OCI-LY7 (cell line): ENCODE results near the gene DGCR8. TPM values are rescaled to one million over a fixed set of nuclear protein-coding genes. Genes with fewer than 3 reads are reported as not detected.

Source experiments
- BruUV-seq: library from RNA; stranded (reverse); fragments of 400-500 nt; replicated peaks from 2 replicates; lab custom pipeline; 2021; lab: Mats Ljungman, UMichigan
- CTCF ChIA-PET: fragments of 300-600 bp; sonication (Branson Sonifier 250); formaldehyde crosslinking; loops from one replicate; lab custom pipeline; 2022; ENCODE audit warnings: antibody characterized with exemption; ENCODE audit not compliant: unreplicated experiment; lab: Charles Lee
- POLR2A ChIA-PET: fragments of 300-600 bp; sonication (Branson Sonifier 250); formaldehyde crosslinking; loops from one replicate; lab custom pipeline; 2022; ENCODE audit warnings: antibody characterized with exemption; lab: Charles Lee
- DNase-seq: peaks from one replicate; pipeline ENCODE4 v3.0.0-alpha.2; 2015; ENCODE audit warnings: low spot score
- H2AFZ ChIP-seq: fragments of 200-600 bp; sonication (generic), shearing (Covaris generic); 2 replicates; pipeline ENCODE4 v1.6.1; 2014; ENCODE audit warnings: mild to moderate bottlenecking, antibody characterized with exemption, low read length, moderate library complexity
- H3K27ac ChIP-seq: fragments of 200-600 bp; sonication (generic); 2 replicates; pipeline ENCODE4 v1.5.1; 2014; ENCODE audit warnings: mixed run types, low read depth, mild to moderate bottlenecking, moderate library complexity, low read length, inconsistent platforms; ENCODE audit not compliant: poor library complexity, severe bottlenecking
- H3K36me3 ChIP-seq: fragments of 200-600 bp; sonication (generic); 2 replicates; pipeline ENCODE4 v1.6.1; 2014; ENCODE audit warnings: mild to moderate bottlenecking, antibody characterized with exemption, low read length, moderate library complexity, mixed read lengths; ENCODE audit not compliant: insufficient read depth
- H3K4me1 ChIP-seq: fragments of 200-600 bp; sonication (generic); 2 replicates; pipeline ENCODE4 v1.5.1; 2014; ENCODE audit warnings: mild to moderate bottlenecking, low read length; ENCODE audit not compliant: insufficient read depth, poor library complexity, severe bottlenecking
- H3K4me2 ChIP-seq: fragments of 200-600 bp; sonication (generic); 2 replicates; pipeline ENCODE4 v1.6.1; 2014; ENCODE audit warnings: mild to moderate bottlenecking, low read length
- H3K4me3 ChIP-seq: fragments of 200-600 bp; sonication (generic); 2 replicates; pipeline ENCODE4 v1.5.1; 2014; ENCODE audit warnings: mild to moderate bottlenecking, low read depth, low read length; ENCODE audit not compliant: poor library complexity, severe bottlenecking
- H3K79me2 ChIP-seq: fragments of 200-600 bp; sonication (generic); 2 replicates; pipeline ENCODE4 v1.6.1; 2016; ENCODE audit warnings: low read depth, mild to moderate bottlenecking, low read length, moderate library complexity, mixed read lengths; ENCODE audit not compliant: insufficient read depth
- H3K9me2 ChIP-seq: fragments of 200-600 bp; sonication (generic); 2 replicates; pipeline ENCODE4 v1.6.1; 2016; ENCODE audit warnings: mild to moderate bottlenecking, low read length, mixed read lengths; ENCODE audit not compliant: insufficient read depth
- H3K9me3 ChIP-seq: fragments of 200-600 bp; sonication (generic); 2 replicates; pipeline ENCODE4 v1.6.1; 2014; ENCODE audit warnings: mild to moderate bottlenecking, mixed run types, low read length, mixed read lengths
- H4K20me1 ChIP-seq: fragments of 200-600 bp; sonication (generic); 2 replicates; pipeline ENCODE4 v1.6.1; 2014; ENCODE audit warnings: mild to moderate bottlenecking, antibody characterized with exemption, low read length, moderate library complexity, mixed read lengths; ENCODE audit not compliant: insufficient read depth
- EZH2phosphoT487 ChIP-seq: fragments of 200-600 bp; sonication (generic); IDR thresholded peaks from 2 replicates; pipeline ENCODE4 v1.6.1; 2018; ENCODE audit warnings: low read depth, borderline replicate concordance, mild to moderate bottlenecking, mixed run types, antibody characterized with exemption, low read length, moderate library complexity, mixed read lengths
- intact Hi-C: fragments of 100-400 bp; cut with micrococcal nuclease; formaldehyde crosslinking; loops from one replicate; pipeline ENCODE4 v1.10.0; 2022; ENCODE audit not compliant: unreplicated experiment
- total RNA-seq, 2 experiments: library from RNA; depleted of rRNA in 1 of 2; stranded (reverse); fragments of >200 nt in 1 of 2; shearing (Covaris generic) in 1 of 2; gene quantifications; 2 replicates each; pipeline ENCODE4 v1.2.3, GENCODE V29; 2014 to 2022
- TF ChIP-seq, protein P1 (sequence below): fragments of 200-600 bp; sonication (generic); conservative IDR thresholded peaks from 2 replicates; pipeline ENCODE4 v1.5.1; 2014; ENCODE audit warnings: mild to moderate bottlenecking, antibody characterized with exemption, low read length, moderate library complexity, mixed read lengths

Gene DGCR8
- total RNA-seq, 2 experiments from 2014 or later: 49.5 to 68.2 TPM

GRCh38 chr22:20149257-20150250 lies 69.5 kb downstream of the DGCR8 start:
- H3K27ac ChIP-seq: no peak overlapping the region
- no peaks in the 10 kb centered on the region for H4K20me1 ChIP-seq
- no peak overlapping the region for H2AFZ ChIP-seq
- no peak overlapping the region for H3K4me3 ChIP-seq
- no peaks in the 10 kb centered on the region for H3K79me2 ChIP-seq
- no peaks in the 10 kb centered on the region for H3K4me1 ChIP-seq
- ChIA-PET CTCF (no interaction called here), POLR2A (no interaction called here)
- H3K9me3 ChIP-seq: no peaks in the 10 kb centered on the region
- TF ChIP-seq, protein P1, sequence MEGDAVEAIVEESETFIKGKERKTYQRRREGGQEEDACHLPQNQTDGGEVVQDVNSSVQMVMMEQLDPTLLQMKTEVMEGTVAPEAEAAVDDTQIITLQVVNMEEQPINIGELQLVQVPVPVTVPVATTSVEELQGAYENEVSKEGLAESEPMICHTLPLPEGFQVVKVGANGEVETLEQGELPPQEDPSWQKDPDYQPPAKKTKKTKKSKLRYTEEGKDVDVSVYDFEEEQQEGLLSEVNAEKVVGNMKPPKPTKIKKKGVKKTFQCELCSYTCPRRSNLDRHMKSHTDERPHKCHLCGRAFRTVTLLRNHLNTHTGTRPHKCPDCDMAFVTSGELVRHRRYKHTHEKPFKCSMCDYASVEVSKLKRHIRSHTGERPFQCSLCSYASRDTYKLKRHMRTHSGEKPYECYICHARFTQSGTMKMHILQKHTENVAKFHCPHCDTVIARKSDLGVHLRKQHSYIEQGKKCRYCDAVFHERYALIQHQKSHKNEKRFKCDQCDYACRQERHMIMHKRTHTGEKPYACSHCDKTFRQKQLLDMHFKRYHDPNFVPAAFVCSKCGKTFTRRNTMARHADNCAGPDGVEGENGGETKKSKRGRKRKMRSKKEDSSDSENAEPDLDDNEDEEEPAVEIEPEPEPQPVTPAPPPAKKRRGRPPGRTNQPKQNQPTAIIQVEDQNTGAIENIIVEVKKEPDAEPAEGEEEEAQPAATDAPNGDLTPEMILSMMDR: no peak
- no peak for TF ChIP-seq EZH2phosphoT487
- DNase-seq: no peak
- H3K9me2 ChIP-seq: no peaks in the 10 kb centered on the region
- no peak overlapping the region for H3K4me2 ChIP-seq
- intact Hi-C loops: loop anchor here (10.0 kb wide), 2 partner anchors 305 to 545 kb away; no protein-coding TSS in a partner anchor
- no peaks in the 10 kb centered on the region for H3K36me3 ChIP-seq
- BruUV-seq: no TSS peak

- no peaks in the 10 kb centered on the region for H3K9me3 ChIP-seq
- no peak within 1 kb of the TSS for H3K4me2 ChIP-seq
- no peaks in the 10 kb centered on the region for H3K4me1 ChIP-seq
- H3K79me2 ChIP-seq: no peaks in the 10 kb centered on the region
- H3K9me2 ChIP-seq: no peaks in the 10 kb centered on the region
- TF ChIP-seq EZH2phosphoT487: no peak
- TF ChIP-seq, protein P1: no peak
- ChIA-PET POLR2A (interaction anchor here (0.7 kb wide), 1 partner anchor 47 kb away, joined by 3 read pairs; no protein-coding TSS in a partner anchor), CTCF (no interaction called here)
- H3K4me3 ChIP-seq: no peak within 1 kb of the TSS
- H3K27ac ChIP-seq: no peak within 1 kb of the TSS
- H3K36me3 ChIP-seq: no peaks in the 10 kb centered on the region
- no TSS peak for BruUV-seq
- H4K20me1 ChIP-seq: no peaks in the 10 kb centered on the region
- DNase-seq: no peak
- H2AFZ ChIP-seq: no peak within 1 kb of the TSS
- intact Hi-C loops: loop anchor here (10.0 kb wide), 2 partner anchors 304 to 544 kb away; no protein-coding TSS in a partner anchor
These were observed 70.6 kb downstream of the DGCR8 start, which contains the start of gene CCDC188 for GRCh38 chr22:20150381-20151275. Gene CCDC188, minus strand, starts transcription at chr22:20151055. Its CDS starts 69 bp downstream, at chr22:20150986.
